K562 (cell line): Measurements from ENCODE around the gene MKNK2. TPM values are rescaled to one million over a fixed set of nuclear protein-coding genes. Genes with fewer than 3 reads are reported as not detected.

Experiments
- BDP1 ChIP-seq: IDR thresholded peaks from 3 replicates; pipeline ENCODE4 v1.6.1; 2011; ENCODE audit not compliant: insufficient read length, insufficient read depth
- DDX20 ChIP-seq: fragments of 450-650 bp; IDR thresholded peaks from 2 replicates; pipeline ENCODE4 v1.6.1; 2016; ENCODE audit warnings: missing genetic modification characterization, low read depth, mild to moderate bottlenecking, missing compliant biosample characterization, moderate library complexity
- DPF2 ChIP-seq: fragments of 450-650 bp; IDR thresholded peaks from 2 replicates; pipeline ENCODE4 v1.6.1; 2016
- ETS2 ChIP-seq: IDR thresholded peaks from 2 replicates; pipeline ENCODE4 v1.6.1; 2016; ENCODE audit warnings: borderline replicate concordance, missing genetic modification characterization, mild to moderate bottlenecking, moderate library complexity, missing compliant biosample characterization; ENCODE audit not compliant: poor library complexity, severe bottlenecking
- FOXJ2 ChIP-seq: fragments of 200-800 bp; sonication (Bioruptor generic); IDR thresholded peaks from 2 replicates; pipeline ENCODE4 v1.6.1; 2016; ENCODE audit warnings: missing genetic modification characterization, missing compliant biosample characterization
- HMG20B ChIP-seq: fragments of 250-450 bp; sonication (Bioruptor Pico); IDR thresholded peaks from 2 replicates; pipeline ENCODE4 v1.5.0; 2021; ENCODE audit warnings: mild to moderate bottlenecking
- HNRNPH1 ChIP-seq: fragments of 200-400 bp; formaldehyde crosslinking; optimal IDR thresholded peaks from 2 replicates; pipeline ENCODE3; 2017; ENCODE audit warnings: low read depth, mild to moderate bottlenecking, low read length, moderate library complexity
- IFI16 ChIP-seq: fragments of 250-450 bp; sonication (Bioruptor Pico); IDR thresholded peaks from 2 replicates; pipeline ENCODE4 v2.1.2; 2022; ENCODE audit warnings: mild to moderate bottlenecking, inconsistent platforms
- LCOR ChIP-seq: sonication (generic); formaldehyde crosslinking; IDR thresholded peaks from 2 replicates; pipeline ENCODE4 v1.8.0; 2022; ENCODE audit warnings: mild to moderate bottlenecking, missing genetic modification reagents
- MAFF ChIP-seq: IDR thresholded peaks from 2 replicates; pipeline ENCODE4 v1.6.1; 2012; ENCODE audit warnings: low read length, improper control_type of control experiment
- NCOA6 ChIP-seq: fragments of 450-650 bp; IDR thresholded peaks from 2 replicates; pipeline ENCODE4 v1.6.1; 2017; ENCODE audit warnings: mild to moderate bottlenecking
- NFE2L1 ChIP-seq: fragments of 450-650 bp; IDR thresholded peaks from 2 replicates; pipeline ENCODE4 v1.6.1; 2016; ENCODE audit warnings: missing genetic modification characterization, low read depth, mild to moderate bottlenecking, missing compliant biosample characterization, moderate library complexity, borderline replicate concordance
- POLR3A ChIP-seq: IDR thresholded peaks from 2 replicates; pipeline ENCODE4 v1.6.1; 2011; ENCODE audit warnings: borderline replicate concordance, mild to moderate bottlenecking, moderate library complexity; ENCODE audit not compliant: insufficient read length, insufficient read depth; ENCODE audit errors: extremely low read depth
- SIX5 ChIP-seq, 2 experiments: IDR thresholded peaks; 2 replicates each; pipeline ENCODE4 v1.6.1; 2011; ENCODE audit warnings: low read length in 2 of 2, borderline replicate concordance in 1 of 2, low read depth in 1 of 2, mild to moderate bottlenecking in 1 of 2, moderate library complexity in 1 of 2; ENCODE audit not compliant: insufficient read depth in 1 of 2
- SMC3 ChIP-seq: conservative IDR thresholded peaks from 2 replicates; pipeline ENCODE4 v1.6.1; 2011; ENCODE audit warnings: low read depth, low read length, improper control_type of control experiment; ENCODE audit not compliant: insufficient read depth
- ZFX ChIP-seq: sonication (generic); formaldehyde crosslinking; IDR thresholded peaks from 2 replicates; pipeline ENCODE4 v1.8.0; 2022; ENCODE audit warnings: mild to moderate bottlenecking, missing genetic modification reagents, moderate library complexity
- ZNF24 ChIP-seq: fragments of 450-650 bp; IDR thresholded peaks from 2 replicates; pipeline ENCODE4 v1.6.1; 2016
- ZNF431 ChIP-seq: sonication (generic); formaldehyde crosslinking; IDR thresholded peaks from 2 replicates; pipeline ENCODE4 v1.8.0; 2022; ENCODE audit warnings: mild to moderate bottlenecking, missing genetic modification reagents
- ZNF699 ChIP-seq: fragments of 250-450 bp; sonication (Bioruptor Pico); IDR thresholded peaks from 2 replicates; pipeline ENCODE4 v1.8.0; 2021; ENCODE audit warnings: mild to moderate bottlenecking, moderate library complexity; ENCODE audit not compliant: insufficient replicate concordance
- ZNF77 ChIP-seq: fragments of 250-450 bp; sonication (Bioruptor Pico); IDR thresholded peaks from 2 replicates; pipeline ENCODE4 v1.5.0; 2020
- polyA plus RNA-seq, 8 experiments: library from polyadenylated mRNA; depleted of rRNA in 4 of 8; stranded (reverse) in 5 of 8; unstranded in 3 of 8; fragments of >200 nt; fragmentation: Nextera tagmentation in 2 of 8; fragmentation: Illumina TruSeq in 1 of 8; extraction: Ambion mirVana in 2 of 8; extraction: Trizol in 1 of 8; gene quantifications; 2 replicates each; pipeline versions ENCODE4 v1.2.1 to v1.2.3, GENCODE V29; 2011 to 2014; ENCODE audit warnings: inconsistent platforms in 1 of 8, missing spikeins in 1 of 8
- total RNA-seq, 7 experiments: library from RNA; depleted of rRNA in 6 of 7; stranded (reverse); fragments of >200 nt in 6 of 7; fragmentation: Illumina TruSeq in 2 of 7; extraction: Trizol in 2 of 7; gene quantifications; 2 replicates each; pipeline versions ENCODE4 v1.2.1 to v1.2.3, GENCODE V29; 2011 to 2021; ENCODE audit warnings: low replicate concordance in 1 of 7
- TF ChIP-seq, protein P1 (sequence below): sonication (generic); formaldehyde crosslinking; IDR thresholded peaks from 2 replicates; pipeline ENCODE4 v1.8.1; 2022; ENCODE audit warnings: missing genetic modification reagents
- TF ChIP-seq, protein P2 (sequence below): fragments of 450-650 bp; formaldehyde crosslinking; IDR thresholded peaks from 2 replicates; pipeline ENCODE4 v1.4.0; 2020; ENCODE audit warnings: mild to moderate bottlenecking, moderate library complexity
- TF ChIP-seq, protein P3 (sequence below): fragments of 450-650 bp; IDR thresholded peaks from 2 replicates; pipeline ENCODE4 v1.6.1; 2016; ENCODE audit warnings: antibody characterized with exemption
- TF ChIP-seq, protein P4 (sequence below): fragments of 450-650 bp; formaldehyde crosslinking; IDR thresholded peaks from 2 replicates; pipeline ENCODE4 v1.4.0; 2020; ENCODE audit warnings: mild to moderate bottlenecking, moderate library complexity

MKNK2 gene
- total and polyA plus RNA-seq, 9 of the 15 experiments (the other 6 are each of a cell fraction or from before 2014, with no cell fraction given): 5.1 to 191 (median 51.9) TPM

DNA sequence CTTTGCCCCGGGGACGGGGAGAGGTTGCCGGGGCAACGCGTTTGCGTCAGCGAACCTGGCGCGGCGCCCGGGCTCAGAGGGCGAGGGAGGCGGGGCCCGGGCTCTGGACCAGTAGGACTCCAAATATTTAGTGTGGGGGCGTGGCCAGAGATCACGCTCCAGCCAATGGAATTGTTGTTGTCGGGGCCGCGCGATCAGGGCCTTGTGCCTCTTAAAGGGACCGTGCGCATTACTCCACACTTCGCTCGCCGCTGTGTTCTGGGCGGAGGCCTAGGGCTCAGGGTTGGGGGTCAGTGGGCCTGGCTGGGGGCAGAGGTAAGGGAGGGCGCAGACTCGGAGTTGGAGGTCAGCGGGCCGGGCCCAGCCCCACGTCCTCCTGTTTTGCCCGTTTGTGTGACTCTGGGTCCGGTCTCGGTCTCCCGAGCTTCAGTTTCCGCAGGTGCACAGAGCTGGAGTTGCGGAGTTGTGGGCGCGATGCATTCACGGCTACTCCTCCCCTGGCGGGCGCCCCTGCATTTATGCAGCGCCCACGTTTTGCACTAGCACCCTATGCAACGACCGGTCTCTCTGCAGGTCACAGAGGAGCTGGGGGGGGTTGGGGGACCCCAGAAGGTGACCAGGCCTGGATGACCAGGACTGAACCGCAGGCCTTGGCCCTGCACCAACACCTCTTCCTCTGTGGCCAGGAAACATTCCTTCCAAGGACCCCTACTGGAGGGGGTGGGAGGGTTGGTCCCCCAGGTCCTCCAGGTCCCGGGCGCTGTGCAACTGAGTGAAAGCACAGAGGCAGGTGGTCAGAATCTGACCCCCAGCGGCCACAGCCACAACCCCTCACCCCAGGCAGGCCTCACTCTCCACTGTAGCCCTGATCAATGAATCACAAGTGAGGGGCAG lies 10.7 kb upstream of the MKNK2 start (continued):
- TF ChIP-seq ZNF431 (CRISPR knock-in tag) (no peak), ETS2 (tag) (no peak), HNRNPH1 (no peak), NCOA6 (no peak), SMC3 (no peak), ZNF699 (CRISPR knock-in tag) (no peak), ZFX (CRISPR knock-in tag) (peak; percentile 90), DDX20 (tag) (no peak), HMG20B (CRISPR knock-in tag) (no peak), LCOR (CRISPR knock-in tag) (no peak), POLR3A (no peak), NFE2L1 (tag) (no peak), MAFF (no peak), ZNF77 (CRISPR knock-in tag) (no peak), BDP1 (no peak), FOXJ2 (tag) (no peak; the same call in 1 of the 2 replicates), IFI16 (CRISPR knock-in tag) (no peak), DPF2 (no peak), SIX5 (IDR thresholded peaks at IDR 0.05; ENCODE audit: borderline replicate concordance in 1 of 2, insufficient read depth in 1 of 2, low read depth in 1 of 2, low read length in 2 of 2) (no peak), ZNF24 (no peak)
- TF ChIP-seq, protein P1, sequence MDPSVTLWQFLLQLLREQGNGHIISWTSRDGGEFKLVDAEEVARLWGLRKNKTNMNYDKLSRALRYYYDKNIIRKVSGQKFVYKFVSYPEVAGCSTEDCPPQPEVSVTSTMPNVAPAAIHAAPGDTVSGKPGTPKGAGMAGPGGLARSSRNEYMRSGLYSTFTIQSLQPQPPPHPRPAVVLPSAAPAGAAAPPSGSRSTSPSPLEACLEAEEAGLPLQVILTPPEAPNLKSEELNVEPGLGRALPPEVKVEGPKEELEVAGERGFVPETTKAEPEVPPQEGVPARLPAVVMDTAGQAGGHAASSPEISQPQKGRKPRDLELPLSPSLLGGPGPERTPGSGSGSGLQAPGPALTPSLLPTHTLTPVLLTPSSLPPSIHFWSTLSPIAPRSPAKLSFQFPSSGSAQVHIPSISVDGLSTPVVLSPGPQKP: no peak
- TF ChIP-seq, protein P2, sequence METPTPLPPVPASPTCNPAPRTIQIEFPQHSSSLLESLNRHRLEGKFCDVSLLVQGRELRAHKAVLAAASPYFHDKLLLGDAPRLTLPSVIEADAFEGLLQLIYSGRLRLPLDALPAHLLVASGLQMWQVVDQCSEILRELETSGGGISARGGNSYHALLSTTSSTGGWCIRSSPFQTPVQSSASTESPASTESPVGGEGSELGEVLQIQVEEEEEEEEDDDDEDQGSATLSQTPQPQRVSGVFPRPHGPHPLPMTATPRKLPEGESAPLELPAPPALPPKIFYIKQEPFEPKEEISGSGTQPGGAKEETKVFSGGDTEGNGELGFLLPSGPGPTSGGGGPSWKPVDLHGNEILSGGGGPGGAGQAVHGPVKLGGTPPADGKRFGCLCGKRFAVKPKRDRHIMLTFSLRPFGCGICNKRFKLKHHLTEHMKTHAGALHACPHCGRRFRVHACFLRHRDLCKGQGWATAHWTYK (CRISPR knock-in tag): 0 out of 2 replicates have a peak, but pooled peaks have one; percentile 30
- TF ChIP-seq, protein P3, sequence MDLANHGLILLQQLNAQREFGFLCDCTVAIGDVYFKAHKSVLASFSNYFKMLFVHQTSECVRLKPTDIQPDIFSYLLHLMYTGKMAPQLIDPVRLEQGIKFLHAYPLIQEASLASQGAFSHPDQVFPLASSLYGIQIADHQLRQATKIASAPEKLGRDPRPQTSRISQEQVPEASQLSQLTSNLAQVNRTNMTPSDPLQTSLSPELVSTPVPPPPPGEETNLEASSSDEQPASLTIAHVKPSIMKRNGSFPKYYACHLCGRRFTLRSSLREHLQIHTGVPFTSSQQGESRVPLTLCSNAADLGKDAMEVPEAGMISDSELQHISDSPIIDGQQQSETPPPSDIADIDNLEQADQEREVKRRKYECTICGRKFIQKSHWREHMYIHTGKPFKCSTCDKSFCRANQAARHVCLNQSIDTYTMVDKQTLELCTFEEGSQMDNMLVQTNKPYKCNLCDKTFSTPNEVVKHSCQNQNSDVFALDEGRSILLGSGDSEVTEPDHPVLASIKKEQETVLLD: no peak
- TF ChIP-seq, protein P4, sequence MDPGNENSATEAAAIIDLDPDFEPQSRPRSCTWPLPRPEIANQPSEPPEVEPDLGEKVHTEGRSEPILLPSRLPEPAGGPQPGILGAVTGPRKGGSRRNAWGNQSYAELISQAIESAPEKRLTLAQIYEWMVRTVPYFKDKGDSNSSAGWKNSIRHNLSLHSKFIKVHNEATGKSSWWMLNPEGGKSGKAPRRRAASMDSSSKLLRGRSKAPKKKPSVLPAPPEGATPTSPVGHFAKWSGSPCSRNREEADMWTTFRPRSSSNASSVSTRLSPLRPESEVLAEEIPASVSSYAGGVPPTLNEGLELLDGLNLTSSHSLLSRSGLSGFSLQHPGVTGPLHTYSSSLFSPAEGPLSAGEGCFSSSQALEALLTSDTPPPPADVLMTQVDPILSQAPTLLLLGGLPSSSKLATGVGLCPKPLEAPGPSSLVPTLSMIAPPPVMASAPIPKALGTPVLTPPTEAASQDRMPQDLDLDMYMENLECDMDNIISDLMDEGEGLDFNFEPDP (CRISPR knock-in tag): no peak
